Liver (tissue), 9 donors: ENCODE measurements around the gene ANAPC10. TPM values are rescaled to one million over a fixed set of nuclear protein-coding genes. Genes with fewer than 3 reads are reported as not detected.

Source experiments
- DNase-seq: peaks from one replicate; pipeline ENCODE4 v3.0.0-alpha.2; 2017; ENCODE audit warnings: low spot score
- H3K27ac ChIP-seq, 2 donors: one replicate each; pipeline ENCODE4 v1.7.0; 2013; ENCODE audit warnings: inconsistent platforms in 2 of 2, low read length in 2 of 2, control low read depth in 1 of 2, low read depth in 1 of 2, mild to moderate bottlenecking in 1 of 2
- H3K27me3 ChIP-seq, 4 donors: one replicate each; pipeline versions ENCODE4 v1.6.1 to v1.7.0; 2013; ENCODE audit warnings: low read length in 3 of 4, inconsistent platforms in 1 of 4, mild to moderate bottlenecking in 1 of 4, moderate library complexity in 1 of 4; ENCODE audit not compliant: control insufficient read depth in 4 of 4, insufficient read depth in 4 of 4
- H3K36me3 ChIP-seq, 4 donors: one replicate each; pipeline versions ENCODE4 v1.6.1 to v1.7.0; 2013; ENCODE audit warnings: low read length in 3 of 4, mild to moderate bottlenecking in 3 of 4, low read depth in 1 of 4, moderate library complexity in 1 of 4; ENCODE audit not compliant: control insufficient read depth in 4 of 4, insufficient read depth in 3 of 4
- H3K4me1 ChIP-seq, 4 donors: one replicate each; pipeline versions ENCODE4 v1.6.1 to v1.7.0; 2013; ENCODE audit warnings: low read length in 3 of 4, mild to moderate bottlenecking in 3 of 4, moderate library complexity in 1 of 4; ENCODE audit not compliant: control insufficient read depth in 4 of 4, insufficient read depth in 4 of 4
- H3K4me3 ChIP-seq, 3 donors: one replicate each; pipeline versions ENCODE4 v1.6.1 to v1.7.0; 2013; ENCODE audit warnings: low read length in 3 of 3, control low read depth in 1 of 3, low read depth in 1 of 3, mild to moderate bottlenecking in 1 of 3
- H3K9ac ChIP-seq, 2 donors: one replicate each; pipeline ENCODE4 v1.7.0; 2013; ENCODE audit warnings: low read length in 2 of 2, mild to moderate bottlenecking in 2 of 2, moderate library complexity in 2 of 2, control low read depth in 1 of 2, low read depth in 1 of 2
- H3K9me3 ChIP-seq, 4 donors: one replicate each; pipeline versions ENCODE4 v1.6.1 to v1.7.0; 2013; ENCODE audit warnings: low read length in 3 of 4; ENCODE audit not compliant: control insufficient read depth in 4 of 4
- CTCF ChIP-seq: fragments of 150-350 bp; IDR thresholded peaks from 2 replicates; pipeline ENCODE4 v1.5.1; 2017; ENCODE audit warnings: improper control_type of control experiment, low read depth, low read length; ENCODE audit not compliant: missing input control
- EGR1 ChIP-seq, 2 donors: IDR thresholded peaks; 2 replicates each; pipeline ENCODE4 v1.6.1; 2016 to 2018; ENCODE audit warnings: antibody characterized with exemption in 2 of 2, low read depth in 2 of 2
- FOXA1 ChIP-seq: IDR thresholded peaks from 2 replicates; pipeline ENCODE4 v1.6.1; 2016; ENCODE audit warnings: antibody characterized with exemption
- FOXA2 ChIP-seq: IDR thresholded peaks from 2 replicates; pipeline ENCODE4 v1.6.1; 2016; ENCODE audit warnings: antibody characterized with exemption
- GABPA ChIP-seq, 2 donors: IDR thresholded peaks in 1 of 2; conservative IDR thresholded peaks in 1 of 2; 2 replicates each; pipeline ENCODE4 v1.6.1; 2016; ENCODE audit warnings: antibody characterized with exemption in 2 of 2, mild to moderate bottlenecking in 1 of 2, moderate library complexity in 1 of 2
- HNF4A ChIP-seq, 2 donors: conservative IDR thresholded peaks; 2 replicates each; pipeline ENCODE4 v1.6.1; 2016; ENCODE audit warnings: antibody characterized with exemption in 2 of 2, mild to moderate bottlenecking in 2 of 2
- JUND ChIP-seq, 2 donors: IDR thresholded peaks; 2 replicates each; pipeline ENCODE4 v1.6.1; 2016; ENCODE audit warnings: antibody characterized with exemption in 2 of 2
- NR2F2 ChIP-seq: IDR thresholded peaks from 2 replicates; pipeline ENCODE4 v1.6.1; 2016; ENCODE audit warnings: antibody characterized with exemption
- RAD21 ChIP-seq, 2 donors: IDR thresholded peaks; 2 replicates each; pipeline ENCODE4 v1.6.1; 2016; ENCODE audit warnings: antibody characterized with exemption in 2 of 2, mild to moderate bottlenecking in 2 of 2
- REST ChIP-seq: IDR thresholded peaks from 2 replicates; pipeline ENCODE4 v1.6.1; 2016; ENCODE audit warnings: antibody characterized with exemption, mild to moderate bottlenecking
- RXRA ChIP-seq, 2 donors: IDR thresholded peaks; 2 replicates each; pipeline ENCODE4 v1.6.1; 2017 to 2018; ENCODE audit warnings: antibody characterized with exemption in 2 of 2, mild to moderate bottlenecking in 1 of 2
- SP1 ChIP-seq: IDR thresholded peaks from 2 replicates; pipeline ENCODE4 v1.6.1; 2018; ENCODE audit warnings: antibody characterized with exemption, mild to moderate bottlenecking
- TAF1 ChIP-seq: conservative IDR thresholded peaks from 2 replicates; pipeline ENCODE4 v1.6.1; 2016; ENCODE audit warnings: antibody characterized with exemption, mild to moderate bottlenecking
- YY1 ChIP-seq: IDR thresholded peaks from 2 replicates; pipeline ENCODE4 v1.6.1; 2016; ENCODE audit warnings: antibody characterized with exemption, mild to moderate bottlenecking
- WGBS: extraction: QIAGEN DNeasy Blood & Tissue Kit; methylation state at CpG from one replicate; pipeline ENCODE4 v1.1.7; 2013; 5-methylcytosine and 5-hydroxymethylcytosine counted together
- polyA plus RNA-seq, 2 donors: library from polyadenylated mRNA; stranded (reverse) in 1 of 2; unstranded in 1 of 2; fragments of 200-250 nt in 1 of 2; fragments of >200 nt in 1 of 2; fragmentation: Nextera tagmentation in 1 of 2; extraction: Ambion mirVana in 1 of 2; gene quantifications; one replicate each; pipeline versions ENCODE4 v1.2.1 to v1.2.3, GENCODE V29; 2013 to 2015
- total RNA-seq, 2 donors: library from RNA; depleted of rRNA; stranded (reverse); fragments of >200 nt; gene quantifications; one replicate each; pipeline ENCODE4 v1.2.3, GENCODE V29; 2014
- TF ChIP-seq, protein P1 (sequence below): IDR thresholded peaks from 2 replicates; pipeline ENCODE4 v1.6.1; 2016; ENCODE audit warnings: antibody characterized with exemption
- TF ChIP-seq, protein P2 (sequence below): IDR thresholded peaks from 2 replicates; pipeline ENCODE4 v1.6.1; 2016; ENCODE audit warnings: antibody characterized with exemption
- donor health status: healthy.
- donor health status: healthy.
- donor health status: healthy.
- donor health status: healthy.
- donor health status: healthy.

The ANAPC10 gene
- total and polyA plus RNA-seq, 4 donors, result 6.2 to 16.1 (median 14.5) TPM

DNA sequence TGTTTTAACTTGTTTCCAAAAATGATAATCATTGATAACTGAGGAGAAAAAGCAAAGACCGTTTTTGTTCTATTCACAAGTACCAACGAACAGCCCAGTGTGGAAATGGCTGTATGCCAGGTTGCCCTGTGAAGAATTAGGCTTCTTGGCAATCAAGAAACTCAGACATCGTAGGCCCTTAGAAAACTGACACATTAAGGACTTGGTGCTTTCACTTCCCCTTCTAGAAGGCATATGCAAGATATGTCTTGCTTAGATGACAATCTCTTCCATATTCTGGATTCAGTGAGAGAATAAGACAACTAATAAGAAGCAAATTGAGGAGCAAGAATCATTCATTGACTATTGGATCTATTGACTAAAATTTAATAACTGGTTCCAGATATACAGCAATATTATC is 56.6 kb downstream of the ANAPC10 start (continued):
- TF ChIP-seq YY1 (no peak), CTCF (no peak), FOXA2 (no peak), FOXA1 (no peak), RXRA (IDR thresholded peaks at IDR 0.05) (no peak), SP1 (no peak), HNF4A (conservative IDR thresholded peaks at IDR 0.05) (no peak)
- TF ChIP-seq, protein P1, sequence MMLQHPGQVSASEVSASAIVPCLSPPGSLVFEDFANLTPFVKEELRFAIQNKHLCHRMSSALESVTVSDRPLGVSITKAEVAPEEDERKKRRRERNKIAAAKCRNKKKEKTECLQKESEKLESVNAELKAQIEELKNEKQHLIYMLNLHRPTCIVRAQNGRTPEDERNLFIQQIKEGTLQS, result no peak

DNA sequence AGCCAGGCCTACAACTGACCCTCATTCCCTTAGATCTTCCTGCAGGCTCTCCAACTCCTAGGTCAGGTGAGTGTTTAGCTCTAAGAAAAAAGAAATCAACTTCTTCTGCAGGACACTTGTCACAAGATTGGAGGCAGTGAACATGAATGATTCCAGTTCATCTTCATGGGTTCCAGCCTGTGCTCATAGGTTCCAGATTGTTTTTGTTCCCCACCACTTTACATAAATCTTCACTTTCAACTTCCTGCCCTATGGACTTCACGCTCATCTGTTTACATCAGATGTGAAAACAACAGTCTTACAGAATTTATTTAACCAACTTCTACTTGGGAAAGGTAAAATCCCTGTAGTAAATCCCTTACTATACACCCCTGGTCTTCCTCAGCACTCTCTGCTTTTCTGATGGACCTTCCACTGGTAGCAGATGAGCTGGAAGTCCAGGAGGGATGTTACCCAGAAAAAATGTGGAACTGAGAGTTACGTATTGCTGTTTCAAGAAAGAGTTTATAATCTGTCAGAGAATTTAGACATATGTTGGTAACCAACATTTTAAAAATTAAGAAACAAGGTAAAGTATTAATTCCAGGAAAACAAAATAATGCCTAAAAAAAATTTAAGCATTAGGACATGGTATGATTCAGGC is 62.4 kb downstream of the ANAPC10 start:
- DNase-seq, result no peak
- no peak overlapping the region for H3K27ac ChIP-seq
- 90% methylated on average over 2 of the region's 2 CpGs for WGBS
- H3K4me1 ChIP-seq, result no peaks in the 10 kb centered on the region
- H3K4me3 ChIP-seq, result no peak overlapping the region
- TF ChIP-seq, protein P2, sequence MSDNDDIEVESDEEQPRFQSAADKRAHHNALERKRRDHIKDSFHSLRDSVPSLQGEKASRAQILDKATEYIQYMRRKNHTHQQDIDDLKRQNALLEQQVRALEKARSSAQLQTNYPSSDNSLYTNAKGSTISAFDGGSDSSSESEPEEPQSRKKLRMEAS, result no peak
- no peak for TF ChIP-seq YY1
- no peak for TF ChIP-seq HNF4A (conservative IDR thresholded peaks at IDR 0.05)
- no peak for TF ChIP-seq GABPA (IDR thresholded peaks at IDR 0.05 in 1 of 2, conservative IDR thresholded peaks at IDR 0.05 in 1 of 2)
- no peak for TF ChIP-seq FOXA2
- TF ChIP-seq JUND (IDR thresholded peaks at IDR 0.05), result no peak
- TF ChIP-seq CTCF, result no peak
- no peak for TF ChIP-seq RAD21 (IDR thresholded peaks at IDR 0.05)
- TF ChIP-seq EGR1 (IDR thresholded peaks at IDR 0.05; ENCODE audit: low read depth in 2 of 2), result no peak
- TF ChIP-seq REST, result no peak
- TF ChIP-seq RXRA (IDR thresholded peaks at IDR 0.05), result no peak
- TF ChIP-seq, protein P1, result no peak
- TF ChIP-seq NR2F2, result no peak
- no peak for TF ChIP-seq TAF1
- peaks cover 0 to 2% (median 0%) of the 10 kb centered on the region in 4 donors for H3K9me3 ChIP-seq
- H3K36me3 ChIP-seq, result peaks cover 0 to 13% (median 7%) of the 10 kb centered on the region in 4 donors
- H3K27me3 ChIP-seq, result no peaks in the 10 kb centered on the region
- H3K9ac ChIP-seq, result no peak overlapping the region
